Activated CD4-positive, alpha-beta T cell treated with anti-CD3 and anti-CD28 coated beads, Interleukin-2, amount 50 U/mL, for 16 hours (primary cell): ENCODE results near the gene TMEM179B.
A peak's percentile ranks its signal among the peaks of the same experiment; 100 is the strongest.
"Not testable (repeated sequence)": the region's sequence is repeated elsewhere in the genome, so short reads cannot be mapped to it uniquely, and the experiment has no call there.

Experiments
- DNase-seq: peaks from one replicate; pipeline ENCODE4 v3.0.0-alpha.2; 2020

The TMEM179B gene, protein sequence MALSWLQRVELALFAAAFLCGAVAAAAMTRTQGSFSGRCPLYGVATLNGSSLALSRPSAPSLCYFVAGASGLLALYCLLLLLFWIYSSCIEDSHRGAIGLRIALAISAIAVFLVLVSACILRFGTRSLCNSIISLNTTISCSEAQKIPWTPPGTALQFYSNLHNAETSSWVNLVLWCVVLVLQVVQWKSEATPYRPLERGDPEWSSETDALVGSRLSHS

DNA sequence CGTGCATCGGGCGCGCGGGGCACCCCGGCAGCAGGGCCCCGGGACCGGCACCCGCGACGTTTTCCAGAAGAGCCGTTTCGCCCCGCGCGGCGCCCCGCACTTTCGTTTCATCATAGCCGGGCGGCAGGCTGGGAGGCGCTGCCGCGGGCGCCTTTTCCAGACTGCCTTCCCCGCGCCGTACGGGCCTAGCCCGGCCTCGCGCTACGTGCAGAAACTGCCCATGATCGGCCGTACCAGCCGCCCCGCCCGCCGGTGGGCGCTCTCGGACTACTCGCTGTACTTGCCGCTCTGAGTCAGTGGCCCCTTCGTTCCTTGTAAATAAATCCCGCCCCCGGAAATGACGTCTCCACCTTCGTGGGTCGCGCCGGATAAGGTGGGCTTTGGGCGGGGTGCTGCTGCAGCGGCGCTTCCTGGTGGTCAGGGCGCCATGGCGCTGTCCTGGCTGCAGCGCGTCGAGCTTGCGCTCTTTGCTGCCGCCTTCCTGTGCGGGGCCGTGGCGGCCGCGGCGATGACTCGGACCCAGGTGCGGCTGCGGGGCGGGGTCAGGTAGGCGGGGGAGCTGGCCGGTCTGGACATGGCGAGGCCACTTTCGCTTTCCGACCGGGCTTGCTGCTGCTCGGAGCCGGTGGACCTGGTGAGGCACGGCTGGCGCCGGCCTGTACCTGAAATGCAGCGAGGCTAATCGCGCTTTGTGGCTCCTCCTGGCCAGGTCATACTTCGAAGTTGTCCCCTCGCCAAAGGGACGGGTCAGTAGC is at the start of gene TMEM179B:
Gene TMEM179B, plus strand, starts transcription at position 398 of the 755 bp plus-strand sequence. Its CDS starts 30 bp downstream, at position 428.
- DNase-seq, result peak; percentile 98

GRCh38 chr11:62747475-62748160 is 39.6 kb upstream of the TMEM179B start:
- DNase-seq, result no peak

GRCh38 chr11:62749931-62750330 is 37.3 kb upstream of the TMEM179B start:
- DNase-seq, result not testable (repeated sequence)

GRCh38 chr11:62752177-62752785 is 34.9 kb upstream of the TMEM179B start:
- no peak for DNase-seq

DNA sequence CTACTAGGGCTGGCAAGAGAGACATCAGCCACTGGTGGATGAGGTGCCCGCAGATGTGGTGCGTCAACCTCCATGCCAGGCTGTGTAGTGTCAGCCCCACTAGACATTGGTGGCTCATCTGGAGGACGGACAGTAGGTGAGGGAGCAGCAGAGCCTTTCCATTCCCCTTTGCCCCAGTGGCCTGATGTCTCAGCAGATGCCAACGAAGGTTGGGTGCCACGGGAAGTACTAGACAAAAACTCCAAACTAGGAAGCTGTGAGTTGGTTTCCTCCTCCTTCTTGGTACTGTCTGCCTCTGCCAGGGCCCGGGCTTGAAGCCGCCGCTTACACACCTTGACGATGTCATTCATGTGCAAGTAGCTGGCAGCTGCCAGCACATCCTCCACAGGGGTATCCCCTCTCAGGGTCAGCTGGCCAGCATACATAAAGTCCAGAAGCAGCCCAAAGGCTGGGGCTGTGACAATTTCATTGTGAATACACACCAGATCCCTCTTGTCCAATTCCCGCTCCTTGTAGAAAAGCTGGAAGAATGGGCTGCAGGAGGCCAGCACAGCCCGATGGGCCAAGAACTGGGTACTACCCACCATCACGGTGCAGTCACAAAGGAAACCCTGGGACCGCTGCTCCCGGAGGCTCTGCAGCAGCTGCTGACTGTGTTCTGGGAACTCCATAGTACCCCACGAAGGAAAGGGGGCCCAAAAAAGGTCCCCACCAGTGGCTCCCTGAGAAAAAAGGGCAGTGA is 34.0 kb upstream of the TMEM179B start:
- DNase-seq, result no peak

DNA sequence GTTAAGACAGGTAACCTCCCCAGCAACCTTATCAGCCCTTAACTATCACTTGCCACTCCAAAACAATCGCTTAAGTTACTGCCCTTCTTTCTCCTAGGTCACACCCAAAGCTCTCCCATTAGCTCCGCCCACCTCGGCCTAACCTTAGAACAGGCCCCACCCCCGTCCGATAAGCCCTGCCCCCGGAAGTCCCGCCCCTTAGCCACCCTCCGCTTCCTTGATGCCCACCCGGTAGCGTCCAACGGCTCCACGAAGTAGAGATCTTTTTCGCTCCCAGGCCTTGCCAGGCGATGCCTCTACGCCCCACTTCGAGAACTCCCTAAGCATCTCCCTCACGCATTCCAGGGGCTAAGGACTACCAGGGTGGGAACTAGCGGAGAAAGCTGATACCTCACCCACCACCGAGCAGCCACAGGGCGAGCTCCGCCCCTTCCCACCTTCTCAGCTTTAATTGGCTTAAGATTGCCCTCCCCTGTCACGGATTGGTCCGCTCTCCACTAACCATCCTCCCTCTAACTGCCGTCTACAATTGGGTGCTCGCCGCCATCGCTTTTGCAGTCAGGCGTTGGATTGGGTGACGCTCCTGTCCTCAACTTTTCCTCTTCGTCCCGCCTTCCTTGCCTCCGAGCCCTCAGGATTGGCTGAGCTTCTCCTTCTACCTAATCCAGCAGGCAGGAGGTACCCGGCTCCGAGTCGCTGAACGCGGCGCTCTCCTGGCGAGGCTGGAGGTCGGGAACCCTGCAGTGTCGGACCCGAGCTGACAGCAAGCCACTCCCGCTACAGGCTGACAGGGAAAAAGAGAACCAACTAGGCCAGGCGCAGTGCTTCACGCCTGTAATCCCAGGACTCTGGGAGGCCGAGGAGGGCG is 33.2 kb upstream of the TMEM179B start, which contains the start of gene ZBTB3:
Gene ZBTB3, minus strand, starts transcription at position 425 of the 868 bp plus-strand sequence. CDS start 496 bp downstream, outside the sequence.
- peak; percentile 99 for DNase-seq

GRCh38 chr11:62755086-62755615 is 32.1 kb upstream of the TMEM179B start:
- DNase-seq, result no peak

GRCh38 chr11:62757846-62758788 is 29.1 kb upstream of the TMEM179B start:
- no peak for DNase-seq

DNA sequence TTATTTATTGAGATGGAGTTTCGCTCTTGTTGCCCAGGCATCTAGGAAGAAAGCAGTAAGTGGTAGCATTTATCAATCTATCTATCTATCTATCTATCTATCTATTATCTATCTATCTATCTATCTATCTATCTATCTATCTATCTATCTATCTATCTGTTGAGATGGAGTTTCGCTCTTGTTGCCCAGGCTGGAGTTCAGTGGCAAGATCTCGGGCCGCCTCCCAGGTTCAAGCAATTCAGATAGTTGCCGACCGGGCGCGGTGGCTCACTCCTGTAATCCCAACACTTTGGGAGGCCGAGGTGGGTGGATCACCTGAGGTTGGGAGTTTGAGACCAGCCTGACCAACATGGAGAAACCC is 26.4 kb upstream of the TMEM179B start:
- not testable (repeated sequence) for DNase-seq

DNA sequence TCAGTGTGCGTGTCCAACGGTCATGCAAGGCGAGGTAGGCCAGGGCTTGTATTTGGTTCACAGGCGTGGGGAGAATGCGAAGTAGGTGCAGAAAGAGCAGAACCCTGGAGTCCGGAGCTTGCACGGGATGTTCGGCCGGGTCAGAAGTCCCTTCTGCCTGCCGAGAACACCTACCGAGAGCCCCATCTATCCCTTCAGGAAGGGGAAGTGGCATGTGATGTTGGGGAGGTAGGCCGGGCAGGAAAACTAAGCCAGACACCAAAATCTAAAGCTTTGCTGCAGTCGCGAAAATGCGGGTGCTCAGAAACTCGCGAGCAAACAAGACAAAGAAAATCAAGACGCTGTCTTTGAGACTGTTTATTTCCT is 16.4 kb upstream of the TMEM179B start:
- DNase-seq, result peak; percentile 21

GRCh38 chr11:62771144-62772021 is 15.8 kb upstream of the TMEM179B start, which contains the start of gene TAF6L:
TSS of gene TAF6L (plus strand) at chr11:62771396. CDS start at chr11:62775784, 4,388 bp downstream.
- peak; percentile 96 for DNase-seq

- no peak for DNase-seq
These were observed 12.8 kb upstream of the TMEM179B start for GRCh38 chr11:62774407-62774806.

DNA sequence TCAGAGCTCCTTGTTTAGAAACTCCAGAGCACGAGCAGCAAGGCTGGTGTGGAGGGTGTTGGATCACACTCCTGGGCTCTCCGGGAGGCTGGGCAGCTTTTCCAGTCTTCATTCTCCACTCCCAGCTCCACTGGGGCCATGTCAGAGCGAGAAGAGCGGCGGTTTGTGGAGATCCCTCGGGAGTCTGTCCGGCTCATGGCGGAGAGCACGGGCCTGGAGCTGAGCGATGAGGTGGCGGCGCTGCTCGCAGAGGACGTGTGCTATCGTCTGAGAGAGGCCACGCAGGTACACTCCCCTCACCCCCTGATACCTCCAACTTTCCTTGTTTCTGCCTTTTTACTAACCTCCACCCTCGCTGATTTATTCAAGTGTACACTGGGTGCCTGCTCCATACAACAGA is 11.6 kb upstream of the TMEM179B start:
- DNase-seq, result no peak

- DNase-seq, result no peak
These were observed 9.8 kb upstream of the TMEM179B start for GRCh38 chr11:62777389-62777788.

GRCh38 chr11:62778441-62778840 is 8.8 kb upstream of the TMEM179B start:
- DNase-seq, result no peak

DNA sequence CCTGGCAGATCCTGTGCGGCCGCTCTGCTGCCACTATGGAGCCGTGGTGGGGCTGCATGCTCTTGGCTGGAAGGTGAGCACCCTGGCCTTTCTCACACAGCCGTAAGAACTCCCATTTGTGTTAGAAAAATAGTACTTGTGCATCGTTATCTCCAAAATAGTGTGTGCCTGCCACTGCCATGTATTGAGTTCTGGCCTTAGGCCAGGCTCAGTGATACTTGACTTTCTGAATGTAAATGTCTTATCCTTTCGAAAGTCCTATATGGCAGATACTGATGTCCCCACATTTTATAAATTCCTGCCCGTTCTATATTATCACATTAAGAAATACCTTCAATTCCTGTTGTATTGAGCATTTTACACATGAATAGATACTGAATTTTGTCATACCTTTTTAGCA is 4.4 kb upstream of the TMEM179B start:
- no peak for DNase-seq

GRCh38 chr11:62786318-62787004 is 741 bp upstream of the TMEM179B start:
- peak; percentile 89 for DNase-seq

- DNase-seq, result no peak
These were observed 1.8 kb downstream of the TMEM179B start for GRCh38 chr11:62788991-62789390.
